Esophagus (tissue), 2 donors: ENCODE data around the gene PPIE. TPM values are rescaled to one million over a fixed set of nuclear protein-coding genes. Genes with fewer than 3 reads are reported as not detected.

ENCODE experiments used
- H3K27ac ChIP-seq, 2 donors: one replicate each; pipeline ENCODE4 v1.5.1; 2013; ENCODE audit warnings: low read depth in 2 of 2, mild to moderate bottlenecking in 2 of 2, inconsistent platforms in 1 of 2, low read length in 1 of 2, moderate library complexity in 1 of 2
- H3K27me3 ChIP-seq, 2 donors: one replicate each; pipeline ENCODE4 v1.6.1; 2013; ENCODE audit warnings: low read length in 2 of 2, control low read depth in 1 of 2, mild to moderate bottlenecking in 1 of 2; ENCODE audit not compliant: insufficient read depth in 2 of 2, control insufficient read depth in 1 of 2
- H3K36me3 ChIP-seq, 2 donors: one replicate each; pipeline ENCODE4 v1.6.1; 2013; ENCODE audit warnings: low read length in 1 of 2; ENCODE audit not compliant: control insufficient read depth in 2 of 2, insufficient read depth in 2 of 2
- H3K4me1 ChIP-seq, 2 donors: one replicate each; pipeline ENCODE4 v1.6.1; 2013; ENCODE audit warnings: low read length in 1 of 2; ENCODE audit not compliant: control insufficient read depth in 2 of 2, insufficient read depth in 2 of 2
- H3K4me3 ChIP-seq, 2 donors: one replicate each; pipeline ENCODE4 v1.5.1; 2013; ENCODE audit warnings: low read length in 2 of 2, mild to moderate bottlenecking in 2 of 2, low read depth in 1 of 2, moderate library complexity in 1 of 2
- H3K9me3 ChIP-seq, 2 donors: one replicate each; pipeline ENCODE4 v1.6.1; 2013; ENCODE audit warnings: mild to moderate bottlenecking in 2 of 2, low read depth in 1 of 2, low read length in 1 of 2, moderate library complexity in 1 of 2; ENCODE audit not compliant: control insufficient read depth in 2 of 2, insufficient read depth in 1 of 2
- WGBS, 2 donors: extraction: QIAGEN DNeasy Blood & Tissue Kit; methylation state at CpG; one replicate each; pipeline ENCODE4 v1.1.7; 2013; 5-methylcytosine and 5-hydroxymethylcytosine counted together
- polyA plus RNA-seq, 2 donors: library from polyadenylated mRNA; stranded (reverse); fragments of 200-250 nt; gene quantifications; one replicate each; pipeline ENCODE4 v1.2.3, GENCODE V29; 2013
- donor health status: healthy with polysubstance abuse.
- donor health status: Bipolar disorder and iron deficiency.

The PPIE gene
- polyA plus RNA-seq, 2 donors = 24.7 to 41.3 TPM

- H3K4me3 ChIP-seq = no peak overlapping the region
- WGBS, 2 donors = 79 to 80% methylated on average over 3 of the region's 3 CpGs
- H3K36me3 ChIP-seq = no peaks in the 10 kb centered on the region
- H3K27ac ChIP-seq = no peak overlapping the region
- no peaks in the 10 kb centered on the region for H3K9me3 ChIP-seq
- peaks cover 0 to 3% of the 10 kb centered on the region in 2 donors for H3K4me1 ChIP-seq
- H3K27me3 ChIP-seq = no peaks in the 10 kb centered on the region
These were observed 74.2 kb downstream of the PPIE start for GRCh38 chr1:39812913-39813312.

Other genes starting within 250 kb of the PPIE start
- not detected for gene BMP8A, start 247.2 kb upstream of the PPIE start, polyA plus RNA-seq
- 10 to 100 TPM; 66.7 to 86.7 TPM for gene PABPC4, start 162.1 kb upstream of the PPIE start, polyA plus RNA-seq
- under 1 TPM; 0.37 to 0.45 TPM for gene HEYL, start 99.2 kb upstream of the PPIE start, polyA plus RNA-seq
- under 1 TPM in 1 of 2 donors, not detected in 1; 0.02 TPM for gene NT5C1A, start 66.8 kb upstream of the PPIE start, polyA plus RNA-seq
- gene HPCAL4, start 47.4 kb upstream of the PPIE start, polyA plus RNA-seq = under 1 TPM; 0.02 to 0.04 TPM
- gene OXCT2, start 32.5 kb downstream of the PPIE start, polyA plus RNA-seq = under 1 TPM; 0.25 to 0.28 TPM
- under 1 TPM; 0.12 to 0.36 TPM for gene BMP8B, start 50.0 kb downstream of the PPIE start, polyA plus RNA-seq
- gene TRIT1, start 144.6 kb downstream of the PPIE start, polyA plus RNA-seq = 10 to 100 TPM; 15.0 to 24.1 TPM
- gene MYCL, start 163.0 kb downstream of the PPIE start, polyA plus RNA-seq = 1 to 10 TPM; 5.1 to 9.5 TPM
- 10 to 100 TPM; 14.5 to 30.4 TPM for gene MFSD2A, start 216.3 kb downstream of the PPIE start, polyA plus RNA-seq